ENCODE results near the gene TBCD. TPM values are rescaled to one million over a fixed set of nuclear protein-coding genes. Genes with fewer than 3 reads are reported as not detected.

TBCD gene
- polyA plus RNA-seq, 1 donor from 2014 or later = 67.2 TPM

DNA sequence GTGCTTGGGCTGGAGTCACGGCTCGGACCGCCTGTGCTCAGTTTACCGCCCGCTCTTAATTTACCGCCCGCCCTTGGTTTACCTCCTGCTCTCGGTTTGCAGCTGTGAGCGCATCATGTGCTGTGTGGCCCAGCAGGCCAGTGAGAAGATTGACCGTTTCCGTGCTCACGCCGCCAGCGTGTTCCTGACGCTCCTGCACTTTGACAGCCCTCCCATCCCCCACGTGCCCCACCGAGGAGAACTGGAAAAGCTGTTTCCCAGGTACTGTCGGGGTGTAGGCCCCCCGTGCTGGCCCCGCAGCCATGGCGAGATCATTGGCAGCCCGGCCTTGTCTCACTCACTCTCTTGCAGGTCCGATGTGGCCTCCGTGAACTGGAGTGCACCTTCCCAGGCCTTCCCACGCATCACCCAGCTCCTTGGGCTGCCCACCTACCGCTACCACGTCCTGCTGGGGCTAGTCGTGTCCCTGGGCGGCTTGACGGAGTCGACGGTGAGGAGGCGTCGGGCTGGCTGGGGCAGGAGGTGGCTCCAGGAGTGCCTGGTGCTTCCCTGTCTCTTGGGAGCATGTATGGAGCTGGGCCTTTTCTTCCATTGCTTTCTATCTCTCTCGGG, 177.3 kb downstream of the TBCD start:
- Histone ChIP-seq H3K9me2 (ENCODE audit: insufficient read depth, low read length) (no peaks in the 10 kb centered on the region), H3K79me2 (replicated peaks; ENCODE audit: insufficient read depth, low read length) (no peaks in the 10 kb centered on the region), H4K20me1 (ENCODE audit: insufficient read depth) (no peaks in the 10 kb centered on the region), H2AFZ (ENCODE audit: low read depth, low read length) (no peak overlapping the region), H3K4me3 (ENCODE audit: low read length) (no peak overlapping the region), H3K27ac (ENCODE audit: low read length) (no peak overlapping the region), H3K27me3 (ENCODE audit: insufficient read depth, low read depth, low read length) (no peaks in the 10 kb centered on the region), H3K9ac (ENCODE audit: low read length) (no peak overlapping the region), H3F3A (ENCODE audit: insufficient read depth, low read length, poor library complexity, severe bottlenecking) (no peaks in the 10 kb centered on the region), H3K36me3 (ENCODE audit: insufficient read depth, low read length) (no peaks in the 10 kb centered on the region), H3K9me3 (ENCODE audit: low read length) (no peaks in the 10 kb centered on the region), H3K4me2 (ENCODE audit: low read length) (no peak overlapping the region)
- TF ChIP-seq, protein P1, sequence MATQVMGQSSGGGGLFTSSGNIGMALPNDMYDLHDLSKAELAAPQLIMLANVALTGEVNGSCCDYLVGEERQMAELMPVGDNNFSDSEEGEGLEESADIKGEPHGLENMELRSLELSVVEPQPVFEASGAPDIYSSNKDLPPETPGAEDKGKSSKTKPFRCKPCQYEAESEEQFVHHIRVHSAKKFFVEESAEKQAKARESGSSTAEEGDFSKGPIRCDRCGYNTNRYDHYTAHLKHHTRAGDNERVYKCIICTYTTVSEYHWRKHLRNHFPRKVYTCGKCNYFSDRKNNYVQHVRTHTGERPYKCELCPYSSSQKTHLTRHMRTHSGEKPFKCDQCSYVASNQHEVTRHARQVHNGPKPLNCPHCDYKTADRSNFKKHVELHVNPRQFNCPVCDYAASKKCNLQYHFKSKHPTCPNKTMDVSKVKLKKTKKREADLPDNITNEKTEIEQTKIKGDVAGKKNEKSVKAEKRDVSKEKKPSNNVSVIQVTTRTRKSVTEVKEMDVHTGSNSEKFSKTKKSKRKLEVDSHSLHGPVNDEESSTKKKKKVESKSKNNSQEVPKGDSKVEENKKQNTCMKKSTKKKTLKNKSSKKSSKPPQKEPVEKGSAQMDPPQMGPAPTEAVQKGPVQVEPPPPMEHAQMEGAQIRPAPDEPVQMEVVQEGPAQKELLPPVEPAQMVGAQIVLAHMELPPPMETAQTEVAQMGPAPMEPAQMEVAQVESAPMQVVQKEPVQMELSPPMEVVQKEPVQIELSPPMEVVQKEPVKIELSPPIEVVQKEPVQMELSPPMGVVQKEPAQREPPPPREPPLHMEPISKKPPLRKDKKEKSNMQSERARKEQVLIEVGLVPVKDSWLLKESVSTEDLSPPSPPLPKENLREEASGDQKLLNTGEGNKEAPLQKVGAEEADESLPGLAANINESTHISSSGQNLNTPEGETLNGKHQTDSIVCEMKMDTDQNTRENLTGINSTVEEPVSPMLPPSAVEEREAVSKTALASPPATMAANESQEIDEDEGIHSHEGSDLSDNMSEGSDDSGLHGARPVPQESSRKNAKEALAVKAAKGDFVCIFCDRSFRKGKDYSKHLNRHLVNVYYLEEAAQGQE (IDR thresholded peaks at IDR 0.05; ENCODE audit: borderline replicate concordance) = no peak
- TF ChIP-seq EZH2 (IDR thresholded peaks at IDR 0.05; ENCODE audit: borderline replicate concordance, insufficient read depth, low read length, poor library complexity, severe bottlenecking) (no peak), RAD21 (conservative IDR thresholded peaks at IDR 0.05) (no peak), POLR2AphosphoS5 (IDR thresholded peaks at IDR 0.05) (no peak), EP300 (conservative IDR thresholded peaks at IDR 0.05; ENCODE audit: poor library complexity, severe bottlenecking) (no peak), TAF1 (IDR thresholded peaks at IDR 0.05; ENCODE audit: low read depth) (no peak), MXI1 (conservative IDR thresholded peaks at IDR 0.05; ENCODE audit: poor library complexity, severe bottlenecking) (no peak), SMC3 (conservative IDR thresholded peaks at IDR 0.05; ENCODE audit: poor library complexity) (no peak)
- TF ChIP-seq, protein P2, sequence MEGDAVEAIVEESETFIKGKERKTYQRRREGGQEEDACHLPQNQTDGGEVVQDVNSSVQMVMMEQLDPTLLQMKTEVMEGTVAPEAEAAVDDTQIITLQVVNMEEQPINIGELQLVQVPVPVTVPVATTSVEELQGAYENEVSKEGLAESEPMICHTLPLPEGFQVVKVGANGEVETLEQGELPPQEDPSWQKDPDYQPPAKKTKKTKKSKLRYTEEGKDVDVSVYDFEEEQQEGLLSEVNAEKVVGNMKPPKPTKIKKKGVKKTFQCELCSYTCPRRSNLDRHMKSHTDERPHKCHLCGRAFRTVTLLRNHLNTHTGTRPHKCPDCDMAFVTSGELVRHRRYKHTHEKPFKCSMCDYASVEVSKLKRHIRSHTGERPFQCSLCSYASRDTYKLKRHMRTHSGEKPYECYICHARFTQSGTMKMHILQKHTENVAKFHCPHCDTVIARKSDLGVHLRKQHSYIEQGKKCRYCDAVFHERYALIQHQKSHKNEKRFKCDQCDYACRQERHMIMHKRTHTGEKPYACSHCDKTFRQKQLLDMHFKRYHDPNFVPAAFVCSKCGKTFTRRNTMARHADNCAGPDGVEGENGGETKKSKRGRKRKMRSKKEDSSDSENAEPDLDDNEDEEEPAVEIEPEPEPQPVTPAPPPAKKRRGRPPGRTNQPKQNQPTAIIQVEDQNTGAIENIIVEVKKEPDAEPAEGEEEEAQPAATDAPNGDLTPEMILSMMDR (IDR thresholded peaks at IDR 0.05; ENCODE audit: poor library complexity, severe bottlenecking) = no peak

DNA sequence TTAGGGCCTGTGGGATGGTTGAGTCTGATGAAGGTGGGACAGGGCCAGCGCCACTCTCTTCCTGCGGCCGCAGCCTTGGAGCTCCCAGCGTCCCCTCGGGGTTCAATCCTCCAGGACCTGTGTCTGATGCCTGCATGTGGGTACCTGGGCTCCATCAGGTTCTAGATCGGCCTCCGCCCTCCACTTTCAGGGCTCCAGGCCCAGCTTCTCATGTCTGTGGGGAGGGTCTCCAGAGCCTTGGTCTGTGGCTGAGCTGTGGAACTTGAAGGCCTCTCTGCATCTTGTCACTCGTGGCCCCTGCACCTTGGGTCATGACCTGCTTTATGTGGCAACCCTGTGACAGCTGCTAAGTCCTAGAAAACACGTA, 177.8 kb downstream of the TBCD start:
- Histone ChIP-seq H3K36me3 (ENCODE audit: insufficient read depth, low read length) (no peaks in the 10 kb centered on the region), H3K79me2 (replicated peaks; ENCODE audit: insufficient read depth, low read length) (no peaks in the 10 kb centered on the region), H3K9me2 (ENCODE audit: insufficient read depth, low read length) (no peaks in the 10 kb centered on the region), H3K4me3 (ENCODE audit: low read length) (no peak overlapping the region), H3K4me2 (ENCODE audit: low read length) (no peak overlapping the region), H3F3A (ENCODE audit: insufficient read depth, low read length, poor library complexity, severe bottlenecking) (no peaks in the 10 kb centered on the region), H3K9me3 (ENCODE audit: low read length) (no peaks in the 10 kb centered on the region), H3K9ac (ENCODE audit: low read length) (no peak overlapping the region), H2AFZ (ENCODE audit: low read depth, low read length) (no peak overlapping the region), H4K20me1 (ENCODE audit: insufficient read depth) (no peaks in the 10 kb centered on the region), H3K27me3 (ENCODE audit: insufficient read depth, low read depth, low read length) (no peaks in the 10 kb centered on the region), H3K27ac (ENCODE audit: low read length) (no peak overlapping the region)
- no peak for TF ChIP-seq RAD21 (conservative IDR thresholded peaks at IDR 0.05)
- no peak for TF ChIP-seq POLR2AphosphoS5 (IDR thresholded peaks at IDR 0.05)
- TF ChIP-seq, protein P2 (IDR thresholded peaks at IDR 0.05; ENCODE audit: poor library complexity, severe bottlenecking) = no peak
- no peak for TF ChIP-seq TAF1 (IDR thresholded peaks at IDR 0.05; ENCODE audit: low read depth)
- TF ChIP-seq MXI1 (conservative IDR thresholded peaks at IDR 0.05; ENCODE audit: poor library complexity, severe bottlenecking) = no peak
- TF ChIP-seq EZH2 (IDR thresholded peaks at IDR 0.05; ENCODE audit: borderline replicate concordance, insufficient read depth, low read length, poor library complexity, severe bottlenecking) = no peak
- TF ChIP-seq SMC3 (conservative IDR thresholded peaks at IDR 0.05; ENCODE audit: poor library complexity) = no peak
- TF ChIP-seq EP300 (conservative IDR thresholded peaks at IDR 0.05; ENCODE audit: poor library complexity, severe bottlenecking) = no peak
- TF ChIP-seq, protein P1 (IDR thresholded peaks at IDR 0.05; ENCODE audit: borderline replicate concordance) = no peak

Measured in neural cell (in vitro differentiated cells).